Measurements from ENCODE around the gene HTR1D. TPM values are rescaled to one million over a fixed set of nuclear protein-coding genes. Genes with fewer than 3 reads are reported as not detected.

The HTR1D gene
- total RNA-seq, 1 donor from 2014 or later = not detected

- peaks cover 0 to 2% of the 10 kb centered on the region in 2 donors for H3K4me1 ChIP-seq
- H3K36me3 ChIP-seq = no peaks in the 10 kb centered on the region
- H3K9me3 ChIP-seq = no peaks in the 10 kb centered on the region
- H3K4me3 ChIP-seq = no peak overlapping the region
- H3K27ac ChIP-seq = no peak overlapping the region
- TF ChIP-seq CTCF (IDR thresholded peaks at IDR 0.05) = peak; percentile 13 to 25 (median 21)
- DNase-seq (ENCODE audit: low spot score in 2 of 2) = no peak
- no peaks in the 10 kb centered on the region for H3K27me3 ChIP-seq
- intact Hi-C loops (cut with DNase I) = loop anchor here (5.0 kb wide), 1 partner anchor 162 kb away; the partner anchor contains the start of genes KDM1A and TEX46
Observed at GRCh38 chr1:23178950-23179349, 38.4 kb downstream of the HTR1D start.

GRCh38 chr1:23178414-23178813, 38.9 kb downstream of the HTR1D start:
- H3K4me3 ChIP-seq = peak overlapping the region in 1 of 2 donors; percentile 73
- no peak for DNase-seq (ENCODE audit: low spot score in 2 of 2)
- no peaks in the 10 kb centered on the region for H3K36me3 ChIP-seq
- peak overlapping the region; percentile 89 to 92 for H3K27ac ChIP-seq
- H3K27me3 ChIP-seq = no peaks in the 10 kb centered on the region
- H3K4me1 ChIP-seq = peaks cover 0 to 2% of the 10 kb centered on the region in 2 donors
- H3K9me3 ChIP-seq = no peaks in the 10 kb centered on the region
- intact Hi-C loops (cut with DNase I) = loop anchor here (5.0 kb wide), 1 partner anchor 161 kb away; the partner anchor contains the start of genes KDM1A and TEX46
- TF ChIP-seq CTCF (IDR thresholded peaks at IDR 0.05) = no peak

- Histone ChIP-seq H3K27ac (peak overlapping the region; percentile 89 to 92), H3K27me3 (no peaks in the 10 kb centered on the region), H3K36me3 (no peaks in the 10 kb centered on the region), H3K4me1 (peaks cover 0 to 2% of the 10 kb centered on the region in 2 donors), H3K9me3 (no peaks in the 10 kb centered on the region), H3K4me3 (peak overlapping the region; percentile 57 to 73)
- DNase-seq (ENCODE audit: low spot score in 2 of 2) = peak in 1 of 2 donors; percentile 85
- intact Hi-C loops (cut with DNase I) = loop anchor here (1.0 to 5.0 kb wide), 2 partner anchors 9 to 160 kb away; partner anchors contain the start of genes KDM1A, LUZP1 and TEX46
- peak in 1 of 3 experiments; percentile 46 for TF ChIP-seq CTCF (IDR thresholded peaks at IDR 0.05)
Observed at GRCh38 chr1:23177438-23178380, 39.6 kb downstream of the HTR1D start.

GRCh38 chr1:23177031-23177430, 40.3 kb downstream of the HTR1D start:
- Histone ChIP-seq H3K9me3 (no peaks in the 10 kb centered on the region), H3K4me1 (peaks cover 0 to 2% of the 10 kb centered on the region in 2 donors), H3K36me3 (no peaks in the 10 kb centered on the region), H3K27me3 (no peaks in the 10 kb centered on the region), H3K4me3 (peak overlapping the region; percentile 57 to 73), H3K27ac (peak overlapping the region; percentile 89 to 92)
- intact Hi-C loops (cut with DNase I) = loop anchor here (1.0 to 5.0 kb wide), 2 partner anchors 9 to 160 kb away; partner anchors contain the start of genes KDM1A, LUZP1 and TEX46
- no peak for DNase-seq (ENCODE audit: low spot score in 2 of 2)
- no peak for TF ChIP-seq CTCF (IDR thresholded peaks at IDR 0.05)

GRCh38 chr1:23174426-23175110, 42.7 kb downstream of the HTR1D start:
- Histone ChIP-seq H3K4me1 (peaks cover under 1 to 2% of the 10 kb centered on the region in 2 donors), H3K4me3 (no peak overlapping the region), H3K27ac (peak overlapping the region in 1 of 2 donors; percentile 21), H3K9me3 (no peaks in the 10 kb centered on the region), H3K36me3 (no peaks in the 10 kb centered on the region), H3K27me3 (no peaks in the 10 kb centered on the region)
- intact Hi-C loops (cut with DNase I) = loop anchor here (5.0 kb wide), 1 partner anchor 157 kb away; the partner anchor contains the start of genes KDM1A and TEX46
- no peak for TF ChIP-seq CTCF (IDR thresholded peaks at IDR 0.05)
- no peak for DNase-seq (ENCODE audit: low spot score in 2 of 2)

Measured in ascending aorta (tissue), 2 donors.